ENCODE measurements around the gene SMPD3. TPM values are rescaled to one million over a fixed set of nuclear protein-coding genes. Genes with fewer than 3 reads are reported as not detected.

The SMPD3 gene
- total and polyA plus RNA-seq, 2 of the 4 experiments (the other 2 are of a cell fraction) = not detected

GRCh38 chr16:68374246-68374805 is 74.0 kb downstream of the SMPD3 start:
- no peak overlapping the region for H3K23ac ChIP-seq (ENCODE audit: low read depth, low read length)
- no peaks in the 10 kb centered on the region for H3K36me3 ChIP-seq (ENCODE audit: control insufficient read depth, insufficient read depth, low read length)
- dilution Hi-C loops (cut with HindIII; ENCODE audit: low sequenced_read_pairs, unreplicated experiment) (no loop called here), in situ Hi-C loops (cut with MboI; ENCODE audit: low sequenced_read_pairs) (no loop called here), intact Hi-C loops (cut with micrococcal nuclease) (no loop called here)
- H4K8ac ChIP-seq (ENCODE audit: low read depth in 2 of 2, low read length in 2 of 2) = no peak overlapping the region
- no peaks in the 10 kb centered on the region for H3K9me3 ChIP-seq (ENCODE audit: control insufficient read depth, insufficient read depth, low read length)
- no peak overlapping the region for H2BK15ac ChIP-seq (ENCODE audit: low read depth, low read length)
- no peaks in the 10 kb centered on the region for H3K9me1 ChIP-seq (ENCODE audit: insufficient read depth, low read length)
- H3K4me2 ChIP-seq (ENCODE audit: low read depth, low read length) = no peak overlapping the region
- DNase-seq (no peak), ATAC-seq (ENCODE audit: low read depth) (no peak)
- no peak overlapping the region for H3K4me3 ChIP-seq (ENCODE audit: insufficient read depth, low read depth, low read length)
- H3K27me3 ChIP-seq (ENCODE audit: control insufficient read depth, insufficient read depth, low read length) = peaks cover 52% of the 10 kb centered on the region
- H2BK5ac ChIP-seq (ENCODE audit: low read depth, low read length, poor library complexity, severe bottlenecking) = no peak overlapping the region
- H2AK9ac ChIP-seq (replicated peaks; ENCODE audit: low read depth, low read length, poor library complexity) = no peak overlapping the region
- 48% methylated on average over 5 of the region's 10 CpGs; no CpG with 5 or more reads in 1 of the 2 experiments for WGBS, 2 experiments (ENCODE audit: extremely low coverage in 2 of 2, insufficient read length in 1 of 2)
- H3K14ac ChIP-seq (replicated peaks; ENCODE audit: low read depth, low read length) = no peak overlapping the region
- H3K27ac ChIP-seq (ENCODE audit: insufficient read depth, low read length) = no peak overlapping the region
- H4K91ac ChIP-seq (ENCODE audit: insufficient read depth, low read depth, low read length) = no peak overlapping the region
- no peak overlapping the region for H2BK20ac ChIP-seq (ENCODE audit: low read depth, low read length)
- no peak overlapping the region for H3K18ac ChIP-seq (ENCODE audit: low read depth, low read length)
- H4K20me1 ChIP-seq (ENCODE audit: insufficient read depth, low read length) = no peaks in the 10 kb centered on the region
- no TSS peak for BruUV-seq (replicated peaks)
- ChIA-PET CTCF (interaction anchor here (0.7 to 1.4 kb wide), 2 partner anchors 10 to 136 kb away, joined by 3 to 5 read pairs; no protein-coding TSS in a partner anchor), POLR2A (ENCODE audit: unreplicated experiment) (no interaction called here)
- no peak overlapping the region for H2AK5ac ChIP-seq (ENCODE audit: low read depth, low read length)
- H2AFZ ChIP-seq (replicated peaks; ENCODE audit: low read length, poor library complexity) = no peak overlapping the region
- no peak overlapping the region for H4K5ac ChIP-seq (ENCODE audit: low read depth, low read length)
- TF ChIP-seq CHD1 (IDR thresholded peaks at IDR 0.05; ENCODE audit: low read depth, low read length) (no peak), RCOR1 (IDR thresholded peaks at IDR 0.05; ENCODE audit: insufficient replicate concordance, low read length) (no peak), MAFK (IDR thresholded peaks at IDR 0.05; ENCODE audit: low read depth, low read length) (no peak), USF2 (IDR thresholded peaks at IDR 0.05; ENCODE audit: low read depth, low read length) (no peak), CTCF (conservative IDR thresholded peaks at IDR 0.05; ENCODE audit: low read depth, low read length) (no peak), MAZ (IDR thresholded peaks at IDR 0.05; ENCODE audit: borderline replicate concordance, low read depth, low read length) (no peak), NFE2L2 (IDR thresholded peaks at IDR 0.05; ENCODE audit: low read depth, low read length) (no peak), ELK1 (IDR thresholded peaks at IDR 0.05; ENCODE audit: borderline replicate concordance, low read depth, low read length) (no peak), FOS (IDR thresholded peaks at IDR 0.05; ENCODE audit: low read depth, low read length) (no peak), SMC3 (IDR thresholded peaks at IDR 0.05; ENCODE audit: low read depth, low read length) (no peak), CEBPB (IDR thresholded peaks at IDR 0.05; ENCODE audit: low read depth, low read length) (no peak), BHLHE40 (IDR thresholded peaks at IDR 0.05; ENCODE audit: low read depth, low read length) (no peak), POLR2A (IDR thresholded peaks at IDR 0.05; ENCODE audit: low read depth, low read length) (no peak), MXI1 (IDR thresholded peaks at IDR 0.05; ENCODE audit: borderline replicate concordance, low read depth, low read length) (no peak), RAD21 (IDR thresholded peaks at IDR 0.05; ENCODE audit: low read length) (no peak), RFX5 (IDR thresholded peaks at IDR 0.05; ENCODE audit: low read depth, low read length) (no peak)
- H2BK120ac ChIP-seq (ENCODE audit: low read depth, low read length) = no peak overlapping the region
- H3K4me1 ChIP-seq (ENCODE audit: control insufficient read depth, insufficient read depth, low read length) = no peaks in the 10 kb centered on the region
- H3K56ac ChIP-seq (ENCODE audit: extremely low read depth, insufficient read depth, low read length) = no peak overlapping the region
- H3K79me1 ChIP-seq (ENCODE audit: low read depth in 1 of 2, low read length in 2 of 2) = no peaks in the 10 kb centered on the region
- no peak overlapping the region for H3K4ac ChIP-seq (ENCODE audit: low read depth, low read length)
- H3K9ac ChIP-seq (ENCODE audit: low read depth, low read length) = no peak overlapping the region

All from IMR-90 (cell line).